Measurements from ENCODE around the gene PTPRH.

PTPRH gene

DNA sequence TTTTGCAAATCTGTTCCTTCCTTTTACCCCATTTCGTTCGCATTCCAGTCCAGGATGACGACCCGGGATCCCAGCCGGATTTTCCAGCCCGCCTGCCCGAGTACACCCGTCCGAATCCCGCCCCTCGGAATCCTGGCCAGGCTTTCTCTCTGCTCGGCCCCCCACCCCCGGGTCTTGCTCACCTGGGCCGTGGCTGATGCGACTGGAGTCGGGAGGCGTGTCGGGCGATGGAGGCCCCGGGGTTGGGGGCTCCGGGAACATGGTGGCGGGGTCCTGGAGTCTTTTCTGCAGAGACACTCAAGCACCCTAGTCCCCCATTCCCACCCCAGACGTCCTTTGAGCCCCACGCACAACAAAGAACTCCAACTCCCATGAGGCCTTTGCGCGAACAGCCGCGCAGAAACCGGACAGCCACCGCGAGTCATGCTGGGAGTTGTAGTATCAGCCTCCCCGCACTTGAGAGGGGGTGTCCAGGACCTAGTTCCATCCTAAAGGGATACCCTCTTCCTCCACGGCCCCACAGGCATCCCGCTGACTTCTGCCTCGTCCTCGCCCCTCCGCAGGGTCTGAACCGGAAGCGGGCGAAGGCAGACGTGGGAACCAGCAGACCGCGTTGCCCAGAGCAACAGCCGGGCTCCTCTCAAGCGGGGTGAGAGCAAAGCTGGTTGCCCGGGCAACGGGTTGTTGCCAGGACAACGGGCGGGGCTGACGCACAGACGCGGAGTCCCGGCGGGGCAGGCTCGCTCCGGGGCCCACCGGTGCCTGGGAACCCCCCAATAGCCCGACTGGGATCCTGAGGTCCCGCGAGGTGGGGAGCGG lies 30.3 kb downstream of the PTPRH start:
- TF ChIP-seq, protein P1, sequence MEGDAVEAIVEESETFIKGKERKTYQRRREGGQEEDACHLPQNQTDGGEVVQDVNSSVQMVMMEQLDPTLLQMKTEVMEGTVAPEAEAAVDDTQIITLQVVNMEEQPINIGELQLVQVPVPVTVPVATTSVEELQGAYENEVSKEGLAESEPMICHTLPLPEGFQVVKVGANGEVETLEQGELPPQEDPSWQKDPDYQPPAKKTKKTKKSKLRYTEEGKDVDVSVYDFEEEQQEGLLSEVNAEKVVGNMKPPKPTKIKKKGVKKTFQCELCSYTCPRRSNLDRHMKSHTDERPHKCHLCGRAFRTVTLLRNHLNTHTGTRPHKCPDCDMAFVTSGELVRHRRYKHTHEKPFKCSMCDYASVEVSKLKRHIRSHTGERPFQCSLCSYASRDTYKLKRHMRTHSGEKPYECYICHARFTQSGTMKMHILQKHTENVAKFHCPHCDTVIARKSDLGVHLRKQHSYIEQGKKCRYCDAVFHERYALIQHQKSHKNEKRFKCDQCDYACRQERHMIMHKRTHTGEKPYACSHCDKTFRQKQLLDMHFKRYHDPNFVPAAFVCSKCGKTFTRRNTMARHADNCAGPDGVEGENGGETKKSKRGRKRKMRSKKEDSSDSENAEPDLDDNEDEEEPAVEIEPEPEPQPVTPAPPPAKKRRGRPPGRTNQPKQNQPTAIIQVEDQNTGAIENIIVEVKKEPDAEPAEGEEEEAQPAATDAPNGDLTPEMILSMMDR (IDR thresholded peaks at IDR 0.05), result no peak

DNA sequence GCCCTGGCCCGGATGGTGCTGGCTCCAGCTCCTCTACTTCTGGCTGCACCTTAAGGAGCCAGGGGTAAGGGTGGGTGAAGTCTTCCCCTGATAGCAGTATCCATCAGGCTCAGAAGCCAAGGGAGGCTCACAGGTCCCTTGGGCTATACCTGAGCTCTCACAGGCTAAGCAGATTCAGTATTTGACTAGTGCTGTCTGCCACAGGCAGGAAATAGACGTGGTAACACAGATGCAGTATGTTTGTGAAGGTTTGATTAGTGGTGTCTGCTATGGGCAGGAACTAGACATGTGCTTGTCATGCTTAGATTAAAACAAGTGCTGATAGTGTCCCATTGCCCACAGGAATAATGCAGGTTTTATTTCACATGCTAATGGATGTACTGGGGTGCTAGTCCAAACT lies 33.2 kb downstream of the PTPRH start:
- TF ChIP-seq, protein P1 (IDR thresholded peaks at IDR 0.05), result no peak

DNA sequence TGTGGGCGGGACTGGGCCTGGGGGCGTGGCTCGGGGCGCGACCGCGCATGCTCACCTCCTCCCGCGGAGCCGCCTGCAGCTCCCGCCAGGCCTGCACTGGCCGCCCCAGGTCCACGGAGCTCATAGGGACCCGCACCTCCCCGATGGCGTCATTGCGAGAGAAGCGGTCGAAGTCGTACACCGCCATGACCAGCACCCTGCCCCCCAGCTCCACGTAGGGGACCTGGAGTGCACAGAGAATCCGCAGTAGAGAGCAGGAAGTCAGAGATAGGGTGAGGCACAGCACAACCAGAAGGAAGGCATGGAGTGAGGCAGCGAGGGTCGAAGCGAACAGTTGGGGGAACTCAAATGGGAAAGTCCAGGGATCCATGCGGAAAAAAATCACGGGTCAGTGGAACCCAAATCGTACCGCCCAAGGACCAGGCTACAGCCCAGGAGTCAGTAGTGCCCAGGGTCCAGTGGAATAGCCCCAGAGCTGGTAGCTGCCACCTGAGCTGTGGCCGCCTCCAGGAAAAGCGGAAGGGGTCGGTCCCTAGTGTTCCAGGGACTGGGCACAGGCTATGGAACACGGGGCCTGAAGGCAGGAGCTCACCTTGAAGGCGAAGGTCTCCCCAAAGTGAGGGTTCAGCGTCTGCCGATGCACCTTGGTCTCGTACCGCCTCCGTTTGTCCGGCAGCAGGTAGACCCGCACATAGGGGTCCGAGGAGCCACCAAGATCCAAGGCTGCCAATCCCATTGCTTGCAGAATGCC lies 34.0 kb downstream of the PTPRH start:
- TF ChIP-seq, protein P1 (IDR thresholded peaks at IDR 0.05), result no peak

DNA sequence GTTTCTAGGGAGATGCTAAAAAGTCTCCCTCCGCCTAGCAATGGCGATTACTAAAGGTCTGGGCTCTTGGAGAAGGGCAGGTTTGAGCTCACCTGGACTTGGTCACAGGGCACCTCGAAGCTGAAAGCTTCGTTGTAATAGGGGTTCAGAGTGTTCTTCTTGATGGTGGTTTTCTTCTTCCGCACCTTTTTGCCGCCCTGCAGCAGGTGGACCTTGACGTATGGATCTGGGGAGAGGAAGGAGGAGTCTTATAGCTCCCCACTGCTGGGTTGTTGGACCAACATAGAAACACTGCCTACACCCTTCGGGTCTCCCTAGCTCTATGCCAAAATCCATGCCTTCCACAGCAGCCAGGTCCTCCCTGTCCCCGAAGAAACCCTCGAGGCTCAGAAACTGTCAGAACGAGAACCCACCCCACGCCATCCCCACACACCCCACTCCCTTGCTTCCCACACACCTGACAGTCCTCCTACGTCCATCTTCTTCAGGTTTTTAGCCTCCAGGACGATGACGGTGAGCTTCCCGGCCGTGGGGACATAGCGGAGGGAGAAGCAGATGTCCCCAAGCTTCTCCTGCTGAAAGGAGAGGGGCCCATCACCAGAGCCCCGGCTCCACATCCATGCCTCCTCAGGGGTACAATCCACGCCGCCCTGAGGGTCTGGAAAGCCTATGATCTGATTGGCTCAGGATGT lies 34.7 kb downstream of the PTPRH start:
- TF ChIP-seq, protein P1 (IDR thresholded peaks at IDR 0.05), result no peak

DNA sequence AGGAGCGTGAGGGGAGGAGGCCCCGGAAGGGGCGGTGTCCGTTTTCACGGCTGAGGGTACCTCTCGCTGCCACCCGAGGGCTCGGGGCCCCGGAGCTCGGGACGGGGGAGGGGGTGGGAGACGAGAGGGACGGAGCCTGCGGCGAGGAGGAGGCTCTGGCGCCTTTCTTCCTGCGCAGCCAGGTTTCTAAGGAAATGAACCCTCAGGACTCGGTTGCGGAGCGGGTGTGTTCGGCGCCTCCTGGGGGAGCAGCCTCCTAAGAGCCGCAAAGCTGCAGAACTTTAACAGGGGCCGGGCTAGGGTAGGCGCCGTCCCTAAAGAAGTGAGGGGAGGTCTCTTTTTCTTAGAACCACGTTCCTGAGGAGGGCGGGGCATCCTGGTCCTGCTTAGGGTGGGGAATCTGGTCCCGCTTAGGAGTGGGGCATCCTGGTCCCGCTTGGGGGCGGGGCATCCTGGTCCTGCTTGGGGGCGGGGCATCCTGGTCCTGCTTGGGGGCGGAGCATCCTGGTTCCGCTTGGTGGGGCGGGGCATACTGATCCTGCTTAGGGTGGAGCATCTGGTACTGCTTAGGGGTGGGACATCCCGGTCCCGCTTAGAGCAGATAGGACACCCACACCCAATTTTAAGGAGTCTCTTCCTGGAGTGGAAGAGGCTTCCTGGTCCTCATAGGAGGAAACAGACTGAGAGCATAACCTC lies 35.4 kb downstream of the PTPRH start:
- TF ChIP-seq, protein P1 (IDR thresholded peaks at IDR 0.05), result no peak

DNA sequence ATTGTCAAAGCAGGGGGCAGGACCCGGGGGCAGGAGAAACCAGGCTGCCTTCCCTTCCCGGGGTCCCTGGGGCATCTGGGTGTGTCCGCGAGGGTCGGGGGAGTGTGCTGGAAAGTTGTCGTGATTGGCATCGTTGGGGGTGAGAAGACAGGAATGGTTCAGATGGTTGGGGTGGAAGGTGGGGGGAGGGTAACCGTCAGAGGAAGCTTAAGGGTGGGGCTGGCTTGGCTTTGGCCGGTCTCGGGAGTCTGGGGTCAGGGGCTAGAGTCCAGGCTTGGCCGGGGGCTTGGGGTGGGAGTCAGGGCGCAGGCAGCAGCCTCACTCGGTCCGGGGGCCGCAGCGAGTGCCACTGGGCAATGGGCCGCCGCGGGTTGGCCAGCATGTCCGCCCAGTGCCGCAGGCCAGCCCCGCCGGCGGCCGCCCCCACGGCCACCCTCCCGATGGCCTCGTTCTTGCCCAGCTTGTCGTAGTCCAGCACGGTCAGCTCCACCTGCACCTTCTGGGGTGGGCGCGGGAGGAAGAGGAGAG lies 36.1 kb downstream of the PTPRH start:
- TF ChIP-seq, protein P1 (IDR thresholded peaks at IDR 0.05), result no peak

DNA sequence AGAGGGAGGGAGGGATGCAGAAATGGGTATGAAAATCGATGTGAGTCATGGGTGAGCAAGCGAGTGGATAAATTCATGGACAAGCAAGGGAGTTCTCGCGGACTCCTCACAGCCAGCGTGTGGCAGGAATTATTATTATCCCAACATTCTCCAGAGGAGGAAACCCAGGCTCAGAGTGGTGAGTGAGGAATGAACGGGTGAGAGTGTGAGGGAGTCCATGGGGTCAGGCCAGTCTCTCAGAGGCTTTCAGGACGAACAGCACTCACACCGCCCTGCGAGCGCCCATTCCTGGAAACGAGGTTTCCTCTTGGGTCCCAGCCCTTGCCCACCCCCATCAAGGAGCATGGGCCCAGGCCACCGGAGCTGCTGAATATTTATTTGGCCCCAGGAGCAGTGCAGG lies 36.6 kb downstream of the PTPRH start:
- TF ChIP-seq, protein P1 (IDR thresholded peaks at IDR 0.05), result no peak
